SU-DHL-6 (cell line): Measurements from ENCODE around the gene CSRNP3.

Experiments used
- EZH2phosphoT487 ChIP-seq: fragments of 200-600 bp; sonication (generic), shearing (Covaris generic); conservative IDR thresholded peaks from 2 replicates; pipeline ENCODE4 v1.6.1; 2018; ENCODE audit warnings: mild to moderate bottlenecking, antibody characterized with exemption, low read length, moderate library complexity, mixed read lengths
- TF ChIP-seq, protein P1 (sequence below): fragments of 200-600 bp; sonication (generic); IDR thresholded peaks from one replicate; pipeline ENCODE4 v1.5.1; 2017; ENCODE audit warnings: antibody characterized with exemption, mild to moderate bottlenecking, low read length, moderate library complexity; ENCODE audit not compliant: insufficient read depth, poor library complexity, severe bottlenecking

GRCh38 chr2:165648801-165649200 lies 179.3 kb downstream of the CSRNP3 start:
- TF ChIP-seq, protein P1, sequence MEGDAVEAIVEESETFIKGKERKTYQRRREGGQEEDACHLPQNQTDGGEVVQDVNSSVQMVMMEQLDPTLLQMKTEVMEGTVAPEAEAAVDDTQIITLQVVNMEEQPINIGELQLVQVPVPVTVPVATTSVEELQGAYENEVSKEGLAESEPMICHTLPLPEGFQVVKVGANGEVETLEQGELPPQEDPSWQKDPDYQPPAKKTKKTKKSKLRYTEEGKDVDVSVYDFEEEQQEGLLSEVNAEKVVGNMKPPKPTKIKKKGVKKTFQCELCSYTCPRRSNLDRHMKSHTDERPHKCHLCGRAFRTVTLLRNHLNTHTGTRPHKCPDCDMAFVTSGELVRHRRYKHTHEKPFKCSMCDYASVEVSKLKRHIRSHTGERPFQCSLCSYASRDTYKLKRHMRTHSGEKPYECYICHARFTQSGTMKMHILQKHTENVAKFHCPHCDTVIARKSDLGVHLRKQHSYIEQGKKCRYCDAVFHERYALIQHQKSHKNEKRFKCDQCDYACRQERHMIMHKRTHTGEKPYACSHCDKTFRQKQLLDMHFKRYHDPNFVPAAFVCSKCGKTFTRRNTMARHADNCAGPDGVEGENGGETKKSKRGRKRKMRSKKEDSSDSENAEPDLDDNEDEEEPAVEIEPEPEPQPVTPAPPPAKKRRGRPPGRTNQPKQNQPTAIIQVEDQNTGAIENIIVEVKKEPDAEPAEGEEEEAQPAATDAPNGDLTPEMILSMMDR: no peak
- no peak for TF ChIP-seq EZH2phosphoT487
